OCI-LY3 (cell line): ENCODE data around the gene CDH4.

Source experiments
- H2AFZ ChIP-seq: fragments of 200-600, 300-600 bp; shearing (Covaris generic); 2 replicates; pipeline ENCODE4 v1.6.0; 2014; ENCODE audit warnings: antibody characterized with exemption, low read depth, low read length
- H3K27ac ChIP-seq: fragments of 200-600, 300-600 bp; sonication (generic); 2 replicates; pipeline ENCODE4 v1.5.1; 2014; ENCODE audit warnings: mild to moderate bottlenecking, low read length, moderate library complexity, mixed read lengths
- H3K27me3 ChIP-seq: fragments of 200-600, 300-600 bp; sonication (generic); 2 replicates; pipeline ENCODE4 v1.6.1; 2014; ENCODE audit warnings: low read depth, low read length, mixed read lengths
- H3K36me3 ChIP-seq: fragments of 200-600, 300-600 bp; sonication (generic); replicated peaks from 2 replicates; pipeline ENCODE3; 2014; ENCODE audit warnings: low read depth, low read length, mixed read lengths
- H3K4me1 ChIP-seq: fragments of 300-600, 200-600 bp; sonication (generic); 2 replicates; pipeline ENCODE4 v1.6.1; 2014; ENCODE audit warnings: low read length, mixed read lengths
- H3K4me2 ChIP-seq: fragments of 200-600, 300-600 bp; sonication (generic); 2 replicates; pipeline ENCODE4 v1.6.1; 2014; ENCODE audit warnings: low read length, mixed read lengths
- H3K4me3 ChIP-seq: fragments of 300-600, 200-600 bp; sonication (generic); 2 replicates; pipeline ENCODE4 v1.5.1; 2014; ENCODE audit warnings: antibody characterized with exemption, mild to moderate bottlenecking, low read length, moderate library complexity
- H3K79me2 ChIP-seq: fragments of 300-600, 200-600 bp; shearing (Covaris generic); 2 replicates; pipeline ENCODE4 v1.6.1; 2014; ENCODE audit warnings: mild to moderate bottlenecking, low read length, mixed read lengths
- H3K9ac ChIP-seq: fragments of 300-600, 200-600 bp; shearing (Covaris generic); 2 replicates; pipeline ENCODE4 v1.6.0; 2014; ENCODE audit warnings: mild to moderate bottlenecking, low read length, moderate library complexity
- H3K9me3 ChIP-seq: fragments of 200-600, 300-600 bp; shearing (Covaris generic); 2 replicates; pipeline ENCODE4 v1.6.1; 2014; ENCODE audit warnings: low read length, mixed read lengths; ENCODE audit not compliant: insufficient read depth
- H4K20me1 ChIP-seq: fragments of 200-600, 300-600 bp; sonication (generic); 2 replicates; pipeline ENCODE4 v1.6.1; 2016; ENCODE audit warnings: low read length, mixed read lengths; ENCODE audit not compliant: insufficient read depth
- EZH2phosphoT487 ChIP-seq: fragments of 200-600 bp; shearing (Covaris generic); IDR thresholded peaks from 2 replicates; pipeline ENCODE4 v1.6.1; 2018; ENCODE audit warnings: antibody characterized with exemption, mixed run types, low read depth
- TF ChIP-seq, protein P1 (sequence below): fragments of 200-600, 300-600 bp; sonication (generic); IDR thresholded peaks from 2 replicates; pipeline ENCODE4 v1.5.1; 2014; ENCODE audit warnings: antibody characterized with exemption, low read length, low read depth

CDH4 gene

DNA sequence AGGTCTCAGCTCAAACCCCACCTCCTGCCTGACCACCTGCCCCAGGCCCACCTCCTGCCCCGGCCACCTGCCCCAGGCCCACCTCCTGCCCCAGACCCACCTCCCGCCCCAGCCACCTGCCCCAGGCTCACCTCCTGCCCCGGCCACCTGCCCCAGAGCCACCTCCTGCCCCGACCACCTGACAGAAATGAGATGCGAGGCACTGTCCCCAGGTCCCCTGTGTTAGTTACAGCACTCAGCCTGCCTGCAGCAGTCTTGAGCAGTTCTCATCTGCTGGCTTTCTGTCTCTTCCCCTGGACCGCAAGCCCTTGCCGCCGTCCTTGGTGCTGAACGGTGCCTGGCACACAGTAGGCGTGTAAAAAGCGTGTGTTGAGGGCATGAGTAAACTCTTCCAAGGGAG is 79.5 kb downstream of the CDH4 start:
- H4K20me1 ChIP-seq: no peaks in the 10 kb centered on the region
- H3K27ac ChIP-seq: no peak overlapping the region
- H3K4me3 ChIP-seq: no peak overlapping the region
- no peaks in the 10 kb centered on the region for H3K79me2 ChIP-seq
- no peaks in the 10 kb centered on the region for H3K27me3 ChIP-seq
- H2AFZ ChIP-seq: no peak overlapping the region
- no peak overlapping the region for H3K9ac ChIP-seq
- no peak for TF ChIP-seq EZH2phosphoT487
- TF ChIP-seq, protein P1, sequence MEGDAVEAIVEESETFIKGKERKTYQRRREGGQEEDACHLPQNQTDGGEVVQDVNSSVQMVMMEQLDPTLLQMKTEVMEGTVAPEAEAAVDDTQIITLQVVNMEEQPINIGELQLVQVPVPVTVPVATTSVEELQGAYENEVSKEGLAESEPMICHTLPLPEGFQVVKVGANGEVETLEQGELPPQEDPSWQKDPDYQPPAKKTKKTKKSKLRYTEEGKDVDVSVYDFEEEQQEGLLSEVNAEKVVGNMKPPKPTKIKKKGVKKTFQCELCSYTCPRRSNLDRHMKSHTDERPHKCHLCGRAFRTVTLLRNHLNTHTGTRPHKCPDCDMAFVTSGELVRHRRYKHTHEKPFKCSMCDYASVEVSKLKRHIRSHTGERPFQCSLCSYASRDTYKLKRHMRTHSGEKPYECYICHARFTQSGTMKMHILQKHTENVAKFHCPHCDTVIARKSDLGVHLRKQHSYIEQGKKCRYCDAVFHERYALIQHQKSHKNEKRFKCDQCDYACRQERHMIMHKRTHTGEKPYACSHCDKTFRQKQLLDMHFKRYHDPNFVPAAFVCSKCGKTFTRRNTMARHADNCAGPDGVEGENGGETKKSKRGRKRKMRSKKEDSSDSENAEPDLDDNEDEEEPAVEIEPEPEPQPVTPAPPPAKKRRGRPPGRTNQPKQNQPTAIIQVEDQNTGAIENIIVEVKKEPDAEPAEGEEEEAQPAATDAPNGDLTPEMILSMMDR: no peak
- H3K4me2 ChIP-seq: no peak overlapping the region
- H3K9me3 ChIP-seq: no peaks in the 10 kb centered on the region
- no peaks in the 10 kb centered on the region for H3K4me1 ChIP-seq
- no peaks in the 10 kb centered on the region for H3K36me3 ChIP-seq

DNA sequence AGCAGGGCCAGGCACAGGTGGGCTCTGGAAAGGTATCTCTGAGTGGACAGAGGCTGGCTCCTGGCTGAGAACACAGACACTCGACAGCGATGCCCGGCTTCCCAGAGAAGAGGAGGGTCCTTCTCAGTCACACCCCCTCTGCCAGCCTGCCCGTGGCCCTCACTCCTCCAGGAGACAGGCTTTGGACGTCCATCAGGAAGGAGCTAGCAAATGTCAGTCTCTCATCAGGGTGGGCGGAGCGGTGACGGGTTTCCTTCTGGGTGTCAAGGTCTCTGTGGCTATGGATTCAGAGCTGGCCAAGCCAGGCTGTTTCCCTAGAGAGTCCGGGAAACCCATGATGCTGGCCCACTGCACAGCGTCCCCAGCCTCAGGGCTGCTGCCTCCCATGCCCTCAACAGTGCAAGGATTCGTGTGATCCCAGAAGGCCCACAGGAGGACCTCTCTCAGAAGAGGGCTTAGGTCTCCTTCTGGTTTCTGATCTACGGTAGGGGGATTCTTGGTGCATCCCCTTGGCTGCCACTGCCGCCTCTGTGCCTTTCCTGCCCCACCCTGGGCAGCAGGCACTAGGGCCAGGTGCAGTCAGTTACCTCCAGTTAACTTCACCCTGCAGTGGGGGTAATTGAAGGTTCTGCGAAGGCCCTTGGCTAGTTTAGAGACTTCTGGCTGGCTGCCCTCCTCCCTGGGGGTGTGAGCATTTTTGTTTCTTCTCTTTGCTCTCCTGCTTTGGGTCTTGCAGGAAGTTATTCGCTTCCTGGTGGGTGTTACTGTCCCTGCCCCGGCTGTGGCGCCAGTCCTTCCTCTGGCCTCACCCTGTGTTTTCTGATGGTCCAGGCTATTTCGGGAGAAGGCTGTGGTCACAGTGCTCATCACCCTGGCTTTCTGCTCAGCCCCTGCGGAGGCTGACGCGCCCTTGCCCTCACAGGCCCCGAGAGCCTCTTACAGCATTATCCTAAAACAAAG is 80.2 kb downstream of the CDH4 start:
- H3K4me2 ChIP-seq: no peak overlapping the region
- H3K79me2 ChIP-seq: no peaks in the 10 kb centered on the region
- H3K36me3 ChIP-seq: no peaks in the 10 kb centered on the region
- H3K27me3 ChIP-seq: no peaks in the 10 kb centered on the region
- no peak overlapping the region for H3K4me3 ChIP-seq
- H3K4me1 ChIP-seq: no peaks in the 10 kb centered on the region
- H3K27ac ChIP-seq: no peak overlapping the region
- no peaks in the 10 kb centered on the region for H3K9me3 ChIP-seq
- no peak for TF ChIP-seq EZH2phosphoT487
- TF ChIP-seq, protein P1: no peak
- no peak overlapping the region for H2AFZ ChIP-seq
- H4K20me1 ChIP-seq: no peaks in the 10 kb centered on the region
- no peak overlapping the region for H3K9ac ChIP-seq

DNA sequence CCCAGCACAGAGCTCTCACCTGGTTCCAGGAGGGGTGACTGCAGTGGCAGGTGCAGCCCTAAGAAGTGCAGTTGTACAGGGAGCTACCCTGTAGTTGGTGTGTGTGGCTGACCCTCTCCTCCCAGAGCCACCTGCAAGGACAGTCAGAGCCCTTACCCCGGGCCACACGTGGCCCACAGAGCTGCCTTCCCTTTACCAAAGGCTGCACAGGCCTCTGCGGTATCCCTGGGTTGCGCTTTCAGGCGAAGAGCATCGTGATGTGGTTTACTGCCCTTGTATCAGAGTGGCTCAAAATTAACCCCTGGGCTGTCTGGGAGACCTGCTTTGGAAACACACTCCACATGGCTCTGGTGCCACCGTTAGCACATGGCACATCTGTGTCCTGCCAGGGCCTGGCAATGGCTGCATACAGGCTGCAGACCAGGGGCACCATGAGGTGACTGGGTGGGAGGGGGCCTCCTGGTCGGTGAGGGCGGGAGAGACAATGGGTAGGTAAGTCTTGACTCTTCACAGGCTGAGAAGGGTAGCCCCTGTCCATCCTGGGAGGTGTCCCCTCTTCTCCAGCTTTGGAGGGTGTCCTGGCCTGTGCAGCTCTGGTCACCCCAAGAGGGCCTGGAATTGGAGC is 81.5 kb downstream of the CDH4 start:
- no peak overlapping the region for H3K4me3 ChIP-seq
- H3K79me2 ChIP-seq: no peaks in the 10 kb centered on the region
- H2AFZ ChIP-seq: no peak overlapping the region
- no peak overlapping the region for H3K27ac ChIP-seq
- no peaks in the 10 kb centered on the region for H3K4me1 ChIP-seq
- no peaks in the 10 kb centered on the region for H3K9me3 ChIP-seq
- no peaks in the 10 kb centered on the region for H4K20me1 ChIP-seq
- H3K27me3 ChIP-seq: no peaks in the 10 kb centered on the region
- no peak for TF ChIP-seq EZH2phosphoT487
- no peaks in the 10 kb centered on the region for H3K36me3 ChIP-seq
- H3K9ac ChIP-seq: no peak overlapping the region
- H3K4me2 ChIP-seq: no peak overlapping the region

DNA sequence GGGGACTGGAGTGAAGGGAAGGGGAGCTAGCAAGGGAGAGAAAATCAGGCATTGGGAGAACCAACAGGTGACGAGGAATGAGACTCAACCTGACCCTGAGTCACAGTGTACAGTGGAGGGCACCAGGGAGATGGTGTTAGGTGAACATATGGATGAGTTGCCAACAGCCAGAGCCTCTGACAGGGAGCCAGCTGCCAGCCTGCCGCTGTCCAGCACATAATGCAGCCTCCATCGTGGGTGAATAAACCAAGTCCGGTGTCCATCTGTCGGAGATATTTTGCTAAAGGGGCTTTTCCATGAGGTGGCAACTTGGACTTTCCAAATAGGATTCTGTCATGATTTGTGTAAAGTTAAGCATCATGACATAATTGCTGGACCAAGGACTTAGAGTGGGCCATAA is 88.1 kb downstream of the CDH4 start:
- Histone ChIP-seq H2AFZ (no peak overlapping the region), H3K4me1 (no peaks in the 10 kb centered on the region), H3K4me2 (no peak overlapping the region), H4K20me1 (no peaks in the 10 kb centered on the region), H3K9me3 (no peaks in the 10 kb centered on the region), H3K27me3 (no peaks in the 10 kb centered on the region), H3K79me2 (no peaks in the 10 kb centered on the region), H3K27ac (no peak overlapping the region), H3K4me3 (no peak overlapping the region), H3K9ac (no peak overlapping the region), H3K36me3 (no peaks in the 10 kb centered on the region)
- TF ChIP-seq, protein P1: no peak
- TF ChIP-seq EZH2phosphoT487: no peak
